Transverse colon (tissue), 4 donors: ENCODE measurements around the gene RAB34. TPM values are rescaled to one million over a fixed set of nuclear protein-coding genes. Genes with fewer than 3 reads are reported as not detected.
A peak's percentile ranks its signal among the peaks of the same experiment; 100 is the strongest.

Experiments
- DNase-seq: peaks from one replicate; pipeline ENCODE4 v3.0.0-alpha.2; 2019
- H3K27ac ChIP-seq, 4 donors: fragments of 200-600 bp; sonication (generic); 2 replicates each; pipeline ENCODE4 v1.5.1; 2016 to 2018; ENCODE audit warnings: inconsistent platforms in 4 of 4
- H3K27me3 ChIP-seq: fragments of 200-600 bp; sonication (generic); 2 replicates; pipeline ENCODE4 v1.5.1; 2017; ENCODE audit warnings: inconsistent platforms
- H3K36me3 ChIP-seq, 4 donors: fragments of 200-600 bp; sonication (generic); 2 replicates each; pipeline ENCODE4 v1.5.1; 2017 to 2019; ENCODE audit warnings: inconsistent platforms in 4 of 4
- H3K4me1 ChIP-seq, 4 donors: fragments of 200-600 bp; sonication (generic); 2 replicates each; pipeline ENCODE4 v1.5.1; 2017 to 2020; ENCODE audit warnings: inconsistent platforms in 4 of 4
- H3K4me3 ChIP-seq, 4 donors: fragments of 200-600 bp; sonication (generic); 1 replicate in 1 of 4; 2 replicates in 3 of 4; pipeline versions ENCODE4 v1.5.1 to v1.6.1; 2017 to 2019; ENCODE audit warnings: inconsistent platforms in 4 of 4
- H3K9me3 ChIP-seq, 2 donors: fragments of 200-600 bp; sonication (generic); 2 replicates each; pipeline ENCODE4 v1.5.1; 2017 to 2019; ENCODE audit warnings: inconsistent platforms in 2 of 2
- CTCF ChIP-seq, 5 experiments: fragments of 200-600 bp in 3 of 5; fragments of 450-650 bp in 2 of 5; sonication (generic) in 3 of 5; IDR thresholded peaks; 1 replicate in 2 of 5; 2 replicates in 3 of 5; pipeline ENCODE4 v1.5.1; 2016 to 2017; ENCODE audit warnings: antibody characterized with exemption in 5 of 5, inconsistent platforms in 3 of 5, mild to moderate bottlenecking in 2 of 5, moderate library complexity in 1 of 5
- EP300 ChIP-seq: sonication (generic); formaldehyde crosslinking; IDR thresholded peaks from one replicate; pipeline ENCODE4 v1.6.1; 2017; ENCODE audit warnings: antibody characterized with exemption, low read depth
- POLR2A ChIP-seq: fragments of 450-650 bp; IDR thresholded peaks from one replicate; pipeline ENCODE4 v1.6.1; 2016; ENCODE audit warnings: antibody characterized with exemption, mild to moderate bottlenecking, moderate library complexity
- POLR2AphosphoS5 ChIP-seq, 3 donors: sonication (generic); formaldehyde crosslinking; IDR thresholded peaks; one replicate each; pipeline ENCODE4 v1.6.1; 2016; ENCODE audit warnings: antibody characterized with exemption in 3 of 3
- WGBS, 2 donors: methylation state at CpG; one replicate each; pipeline ENCODE4 v1.1.5; 2018; ENCODE audit warnings: low coverage in 1 of 2; 5-methylcytosine and 5-hydroxymethylcytosine counted together
- in situ Hi-C, 4 donors: fragments of 200-750 bp; cut with MboI; loops; one replicate each; pipeline versions ENCODE4 v1.15.0 to v1.15.1; 2017; ENCODE audit warnings: low sequenced_read_pairs in 3 of 4, low pct_ligation_motif_present in 1 of 4, low pct_unique_long_range_greater_than_20kb in 1 of 4
- intact Hi-C: fragments of 100-400 bp; cut with DNase I; formaldehyde crosslinking; loops from one replicate; pipeline ENCODE4 v1.15.1; 2023; ENCODE audit warnings: low total_unique reads
- total RNA-seq, 4 donors: library from RNA; depleted of rRNA; stranded (reverse); fragments of >200 nt; gene quantifications; one replicate each; pipeline ENCODE4 v1.1.0, GENCODE V29; 2016

Gene RAB34
- total RNA-seq, 4 donors from 2014 or later: 41.1 to 60.5 (median 50.0) TPM

DNA sequence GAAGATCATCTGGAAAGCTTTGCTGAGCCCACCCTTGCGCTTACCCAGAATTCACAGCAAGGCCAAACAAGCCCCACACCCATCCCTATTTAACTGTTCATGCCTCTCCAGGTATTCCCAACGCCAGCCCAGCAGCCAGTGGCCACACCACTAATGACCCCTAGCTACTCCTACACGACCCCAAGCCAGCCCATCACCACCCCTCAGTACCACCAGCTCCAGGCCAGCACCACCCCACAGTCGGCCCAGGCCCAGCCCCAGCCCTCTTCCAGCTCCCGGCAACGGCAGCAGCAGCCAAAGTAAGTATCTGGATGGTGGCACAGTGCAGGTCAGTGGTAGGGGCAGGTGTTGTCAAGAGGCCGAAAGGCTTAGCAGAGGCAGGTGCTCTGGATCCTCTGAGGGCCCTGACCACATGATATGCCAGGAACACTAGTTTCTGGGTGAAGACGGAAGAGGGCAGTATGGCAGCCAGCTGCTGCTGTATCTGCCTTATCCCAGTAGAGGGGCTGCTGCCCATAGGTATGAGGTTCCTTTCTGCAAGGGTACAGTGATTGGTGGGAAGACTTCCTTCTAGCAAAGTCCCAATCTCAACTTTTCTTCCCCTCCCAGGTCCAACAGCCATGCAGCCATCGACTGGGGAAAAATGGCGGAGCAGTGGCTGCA lies 16.7 kb downstream of the RAB34 start:
- no peak overlapping the region for H3K4me3 ChIP-seq

DNA sequence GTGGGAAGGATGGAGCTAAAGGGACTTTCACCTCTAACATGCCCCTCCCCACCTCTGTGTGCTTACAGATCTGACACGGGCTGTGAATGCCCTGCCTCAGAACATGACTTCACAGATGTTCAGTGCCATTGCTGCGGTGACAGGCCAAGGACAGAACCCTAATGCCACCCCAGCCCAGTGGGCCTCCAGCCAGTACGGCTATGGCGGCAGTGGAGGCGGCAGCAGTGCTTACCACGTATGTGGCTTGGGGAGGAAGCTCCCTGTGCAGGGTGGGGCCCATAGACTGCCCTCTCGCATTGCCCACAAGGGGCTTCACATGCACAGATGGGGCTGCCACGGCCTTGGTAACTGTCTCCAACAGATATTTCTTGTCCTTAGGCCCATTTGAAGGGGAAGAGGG lies 17.4 kb downstream of the RAB34 start:
- Histone ChIP-seq H3K4me1 (peaks cover 8 to 20% (median 13%) of the 10 kb centered on the region in 4 donors), H3K27me3 (no peaks in the 10 kb centered on the region), H3K9me3 (no peaks in the 10 kb centered on the region), H3K36me3 (peaks cover 0 to 66% (median 18%) of the 10 kb centered on the region in 4 donors), H3K27ac (no peak overlapping the region), H3K4me3 (no peak overlapping the region)
- intact Hi-C loops (no loop called here), in situ Hi-C loops (no loop called here)
- WGBS, 2 donors: 84% methylated on average over 8 of the region's 8 CpGs; no CpG with 5 or more reads in 1 of the 2 donors
- DNase-seq: no peak
- TF ChIP-seq CTCF (IDR thresholded peaks at IDR 0.05) (no peak), EP300 (no peak), POLR2A (no peak), POLR2AphosphoS5 (IDR thresholded peaks at IDR 0.05) (no peak)

More for the DNA sequence above, 16.7 kb downstream of the RAB34 start:
- Histone ChIP-seq H3K9me3 (no peaks in the 10 kb centered on the region), H3K27me3 (no peaks in the 10 kb centered on the region), H3K36me3 (peaks cover 0 to 59% (median 15%) of the 10 kb centered on the region in 4 donors), H3K4me1 (peaks cover 8 to 20% (median 13%) of the 10 kb centered on the region in 4 donors), H3K27ac (no peak overlapping the region)
- no peak for DNase-seq
- no peak for TF ChIP-seq POLR2A
- no peak for TF ChIP-seq CTCF (IDR thresholded peaks at IDR 0.05)
- TF ChIP-seq POLR2AphosphoS5 (IDR thresholded peaks at IDR 0.05): no peak
- no peak for TF ChIP-seq EP300
- intact Hi-C loops (no loop called here), in situ Hi-C loops (no loop called here)
- WGBS, 2 donors: 95% methylated on average over 10 of the region's 10 CpGs; no CpG with 5 or more reads in 1 of the 2 donors

- TF ChIP-seq POLR2A (peak; percentile 92), POLR2AphosphoS5 (IDR thresholded peaks at IDR 0.05) (peak; percentile 77 to 93 (median 88)), CTCF (IDR thresholded peaks at IDR 0.05) (peak in 1 of 5 experiments; percentile 11), EP300 (peak; percentile 16)
- Histone ChIP-seq H3K27me3 (no peaks in the 10 kb centered on the region), H3K27ac (peak overlapping the region; percentile 71 to 80 (median 78)), H3K36me3 (peaks cover 0 to 84% (median 24%) of the 10 kb centered on the region in 4 donors), H3K4me1 (peaks cover 8 to 20% (median 13%) of the 10 kb centered on the region in 4 donors), H3K4me3 (no peak overlapping the region), H3K9me3 (no peaks in the 10 kb centered on the region)
- in situ Hi-C loops (no loop called here), intact Hi-C loops (no loop called here)
- DNase-seq: peak; percentile 87
- WGBS, 2 donors: 54% methylated on average over 6 of the region's 6 CpGs; no CpG with 5 or more reads in 1 of the 2 donors
Observed at GRCh38 chr17:28698253-28698941, 19.3 kb downstream of the RAB34 start.

- no peak for DNase-seq
- TF ChIP-seq POLR2AphosphoS5 (IDR thresholded peaks at IDR 0.05) (no peak), CTCF (IDR thresholded peaks at IDR 0.05) (no peak), EP300 (no peak), POLR2A (no peak)
- intact Hi-C loops (no loop called here), in situ Hi-C loops (no loop called here)
- Histone ChIP-seq H3K27ac (no peak overlapping the region), H3K4me1 (peaks cover 8 to 18% (median 12%) of the 10 kb centered on the region in 4 donors), H3K36me3 (peaks cover 0 to 71% (median 36%) of the 10 kb centered on the region in 4 donors), H3K27me3 (no peaks in the 10 kb centered on the region), H3K4me3 (no peak overlapping the region), H3K9me3 (no peaks in the 10 kb centered on the region)
- 93% methylated on average over 1 of the region's 1 CpG; no CpG with 5 or more reads in 1 of the 2 donors for WGBS, 2 donors
Observed at GRCh38 chr17:28693869-28694268, 23.8 kb downstream of the RAB34 start.
